Measurements from ENCODE around the gene SLC27A2. TPM values are rescaled to one million over a fixed set of nuclear protein-coding genes. Genes with fewer than 3 reads are reported as not detected.

SLC27A2 gene
- total RNA-seq, 1 donor from 2014 or later: not detected

DNA sequence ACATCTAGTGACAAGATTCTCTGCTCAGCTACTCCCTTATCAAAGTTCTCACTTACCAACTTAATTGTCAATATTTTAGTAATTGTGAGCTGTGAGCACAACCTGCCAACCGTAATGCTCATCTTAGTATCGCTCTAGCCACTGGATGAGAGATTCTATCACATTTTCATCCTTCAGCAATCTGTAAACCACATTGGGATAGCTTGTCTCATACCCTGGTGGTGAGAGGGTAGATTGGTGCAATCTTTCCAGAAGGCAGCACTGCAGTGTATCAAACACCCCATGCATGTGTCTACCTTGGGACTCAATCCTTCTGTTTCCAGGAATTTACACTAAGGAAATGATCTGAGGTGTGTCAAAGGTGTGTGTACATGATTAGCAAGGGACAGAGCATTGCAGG is 44.1 kb upstream of the SLC27A2 start:
- no peak for TF ChIP-seq CTCF (IDR thresholded peaks at IDR 0.05)
- Mint-ChIP-seq H3K36me3 (ENCODE audit: unreplicated experiment) (no peaks in the 10 kb centered on the region), H3K9me3 (ENCODE audit: unreplicated experiment) (no peaks in the 10 kb centered on the region), H3K27me3 (ENCODE audit: unreplicated experiment) (no peaks in the 10 kb centered on the region), H3K4me3 (ENCODE audit: unreplicated experiment) (no peak overlapping the region), H3K4me1 (ENCODE audit: unreplicated experiment) (peaks cover 11% of the 10 kb centered on the region), H3K27ac (ENCODE audit: unreplicated experiment) (no peak overlapping the region)
- DNase-seq (ENCODE audit: extremely low spot score, unreplicated experiment): no peak

DNA sequence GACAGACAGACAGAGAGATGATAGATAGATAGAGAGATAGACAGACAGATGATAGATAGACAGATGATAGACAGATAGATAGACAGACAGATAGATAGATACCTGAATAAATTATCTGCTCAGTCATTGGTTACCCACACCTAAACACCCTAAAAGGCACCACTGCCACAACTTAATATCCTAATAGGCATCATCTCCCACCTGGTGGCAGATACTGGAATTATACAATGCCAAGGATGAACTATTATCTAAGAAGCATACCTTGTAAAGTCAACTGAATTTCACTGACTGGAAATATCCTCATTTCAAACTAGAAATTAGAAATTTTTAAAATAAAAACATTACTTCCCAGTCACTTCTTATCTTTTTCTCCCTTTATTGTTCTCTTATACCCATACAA is 43.6 kb upstream of the SLC27A2 start:
- Mint-ChIP-seq H3K9me3 (ENCODE audit: unreplicated experiment) (no peaks in the 10 kb centered on the region), H3K4me3 (ENCODE audit: unreplicated experiment) (no peak overlapping the region), H3K4me1 (ENCODE audit: unreplicated experiment) (peaks cover 11% of the 10 kb centered on the region), H3K27me3 (ENCODE audit: unreplicated experiment) (no peaks in the 10 kb centered on the region), H3K36me3 (ENCODE audit: unreplicated experiment) (no peaks in the 10 kb centered on the region), H3K27ac (ENCODE audit: unreplicated experiment) (no peak overlapping the region)
- TF ChIP-seq CTCF (IDR thresholded peaks at IDR 0.05): no peak
- no peak for DNase-seq (ENCODE audit: extremely low spot score, unreplicated experiment)

- H3K36me3 Mint-ChIP-seq (ENCODE audit: unreplicated experiment): no peaks in the 10 kb centered on the region
- DNase-seq (ENCODE audit: extremely low spot score, unreplicated experiment): no peak
- no peak overlapping the region for H3K27ac Mint-ChIP-seq (ENCODE audit: unreplicated experiment)
- no peaks in the 10 kb centered on the region for H3K9me3 Mint-ChIP-seq (ENCODE audit: unreplicated experiment)
- H3K4me1 Mint-ChIP-seq (ENCODE audit: unreplicated experiment): peaks cover 4% of the 10 kb centered on the region
- no peak for TF ChIP-seq CTCF (IDR thresholded peaks at IDR 0.05)
- no peaks in the 10 kb centered on the region for H3K27me3 Mint-ChIP-seq (ENCODE audit: unreplicated experiment)
- no peak overlapping the region for H3K4me3 Mint-ChIP-seq (ENCODE audit: unreplicated experiment)
These were observed 41.9 kb upstream of the SLC27A2 start for GRCh38 chr15:50140098-50140497.

- no peaks in the 10 kb centered on the region for H3K27me3 Mint-ChIP-seq (ENCODE audit: unreplicated experiment)
- peaks cover 6% of the 10 kb centered on the region for H3K4me1 Mint-ChIP-seq (ENCODE audit: unreplicated experiment)
- no peak overlapping the region for H3K4me3 Mint-ChIP-seq (ENCODE audit: unreplicated experiment)
- no peak for DNase-seq (ENCODE audit: extremely low spot score, unreplicated experiment)
- H3K27ac Mint-ChIP-seq (ENCODE audit: unreplicated experiment): no peak overlapping the region
- H3K36me3 Mint-ChIP-seq (ENCODE audit: unreplicated experiment): no peaks in the 10 kb centered on the region
- no peak for TF ChIP-seq CTCF (IDR thresholded peaks at IDR 0.05)
- H3K9me3 Mint-ChIP-seq (ENCODE audit: unreplicated experiment): no peaks in the 10 kb centered on the region
These were observed 41.0 kb upstream of the SLC27A2 start for GRCh38 chr15:50140983-50141382.

DNA sequence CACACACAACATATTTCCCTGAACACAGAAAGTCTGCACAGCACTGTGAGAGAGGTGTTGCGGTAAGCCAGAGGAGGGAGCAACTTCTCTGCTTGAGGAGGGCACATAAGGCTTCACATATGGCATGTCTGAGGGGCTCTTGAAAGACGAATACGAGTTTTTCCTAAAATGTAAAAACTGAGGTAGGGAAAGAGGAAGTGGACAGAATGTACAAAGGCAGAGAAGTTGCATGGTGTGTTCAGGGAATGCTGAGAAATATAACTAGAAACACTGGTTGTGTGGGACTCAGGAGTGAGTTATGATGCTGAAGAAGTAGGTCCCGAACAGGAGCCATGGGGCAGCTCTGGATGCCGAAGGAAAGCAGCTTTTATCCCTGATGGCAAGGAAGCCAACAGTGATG is 40.1 kb upstream of the SLC27A2 start:
- Mint-ChIP-seq H3K4me1 (ENCODE audit: unreplicated experiment) (peaks cover 6% of the 10 kb centered on the region), H3K9me3 (ENCODE audit: unreplicated experiment) (no peaks in the 10 kb centered on the region), H3K36me3 (ENCODE audit: unreplicated experiment) (no peaks in the 10 kb centered on the region), H3K27ac (ENCODE audit: unreplicated experiment) (no peak overlapping the region), H3K4me3 (ENCODE audit: unreplicated experiment) (no peak overlapping the region), H3K27me3 (ENCODE audit: unreplicated experiment) (no peaks in the 10 kb centered on the region)
- DNase-seq (ENCODE audit: extremely low spot score, unreplicated experiment): no peak
- no peak for TF ChIP-seq CTCF (IDR thresholded peaks at IDR 0.05)

All from osteocyte (in vitro differentiated cells).